HepG2 (cell line): ENCODE measurements around the gene JKAMP. TPM values are rescaled to one million over a fixed set of nuclear protein-coding genes. Genes with fewer than 3 reads are reported as not detected.

Source experiments
- EHMT2 ChIP-seq: fragments of 200-600 bp; sonication (generic); IDR thresholded peaks from 2 replicates; pipeline ENCODE4 v1.7.0; 2017; ENCODE audit warnings: antibody characterized with exemption, low read depth, low read length, borderline replicate concordance
- EP300 ChIP-seq, 3 experiments: sonication (generic) in 1 of 3; formaldehyde crosslinking in 1 of 3; IDR thresholded peaks; 2 replicates each; pipeline versions ENCODE4 v1.5.1 to v1.6.1; 2011 to 2020; ENCODE audit warnings: low read depth in 2 of 3, low read length in 2 of 3, borderline replicate concordance in 1 of 3, improper control_type of control experiment in 1 of 3, mild to moderate bottlenecking in 1 of 3, missing genetic modification reagents in 1 of 3, moderate library complexity in 1 of 3
- GTF2F1 ChIP-seq: fragments of 150-350 bp; IDR thresholded peaks from 2 replicates; pipeline ENCODE4 v1.6.1; 2014; ENCODE audit warnings: low read length
- HNRNPH1 ChIP-seq: fragments of 200-400 bp; formaldehyde crosslinking; optimal IDR thresholded peaks from 2 replicates; pipeline ENCODE3; 2017; ENCODE audit warnings: mild to moderate bottlenecking, low read depth, low read length
- JUND ChIP-seq: sonication (generic); formaldehyde crosslinking; IDR thresholded peaks from 2 replicates; pipeline ENCODE4 v1.8.0; 2022; ENCODE audit warnings: mild to moderate bottlenecking, missing genetic modification reagents
- KMT2A ChIP-seq: sonication (generic); formaldehyde crosslinking; IDR thresholded peaks from 2 replicates; pipeline ENCODE4 v1.4.0; 2020; ENCODE audit warnings: missing genetic modification reagents
- MTF2 ChIP-seq: sonication (generic); formaldehyde crosslinking; IDR thresholded peaks from 2 replicates; pipeline ENCODE4 v1.5.0; 2020; ENCODE audit warnings: missing genetic modification reagents, borderline replicate concordance
- PAWR ChIP-seq: sonication (generic); formaldehyde crosslinking; IDR thresholded peaks from 2 replicates; pipeline ENCODE4 v1.4.0; 2020; ENCODE audit warnings: missing genetic modification reagents, mild to moderate bottlenecking, borderline replicate concordance
- PHB2 ChIP-seq: fragments of 450-650 bp; IDR thresholded peaks from 2 replicates; pipeline ENCODE4 v1.6.1; 2018; ENCODE audit not compliant: partially characterized antibody
- PITX1 ChIP-seq: sonication (generic); formaldehyde crosslinking; IDR thresholded peaks from 2 replicates; pipeline ENCODE4 v1.5.1; 2020; ENCODE audit warnings: mild to moderate bottlenecking, missing genetic modification reagents
- RFXANK ChIP-seq: IDR thresholded peaks from 2 replicates; pipeline ENCODE4 v1.6.1; 2016
- SIN3A ChIP-seq: IDR thresholded peaks from 2 replicates; pipeline ENCODE4 v1.6.1; 2011; ENCODE audit warnings: low read depth, mild to moderate bottlenecking, control low read depth, low read length, borderline replicate concordance
- SMC3 ChIP-seq: IDR thresholded peaks from 2 replicates; pipeline ENCODE4 v1.6.1; 2011; ENCODE audit warnings: low read length, improper control_type of control experiment
- THAP11 ChIP-seq: IDR thresholded peaks from 2 replicates; pipeline ENCODE4 v1.6.1; 2016; ENCODE audit warnings: missing biosample characterization, missing genetic modification reagents
- TP53 ChIP-seq: sonication (generic); formaldehyde crosslinking; conservative IDR thresholded peaks from 2 replicates; pipeline ENCODE4 v1.4.0; 2020; ENCODE audit warnings: missing genetic modification reagents
- WIZ ChIP-seq: sonication (generic); formaldehyde crosslinking; IDR thresholded peaks from 2 replicates; pipeline ENCODE4 v1.5.1; 2020; ENCODE audit warnings: mild to moderate bottlenecking, missing genetic modification reagents
- ZNF12 ChIP-seq: sonication (generic); formaldehyde crosslinking; IDR thresholded peaks from 2 replicates; pipeline ENCODE4 v1.5.0; 2020; ENCODE audit warnings: missing genetic modification reagents
- ZNF354B ChIP-seq: sonication (generic); formaldehyde crosslinking; IDR thresholded peaks from 2 replicates; pipeline ENCODE4 v1.8.0; 2022; ENCODE audit warnings: mild to moderate bottlenecking, missing genetic modification reagents
- ZNF567 ChIP-seq: sonication (generic); formaldehyde crosslinking; IDR thresholded peaks from 2 replicates; pipeline ENCODE4 v1.8.1; 2023; ENCODE audit warnings: mild to moderate bottlenecking, missing genetic modification reagents, borderline replicate concordance
- ZNF572 ChIP-seq: sonication (generic); formaldehyde crosslinking; IDR thresholded peaks from 2 replicates; pipeline ENCODE4 v1.5.1; 2020; ENCODE audit warnings: mild to moderate bottlenecking, missing genetic modification reagents
- ZNF577 ChIP-seq: sonication (generic); formaldehyde crosslinking; IDR thresholded peaks from 2 replicates; pipeline ENCODE4 v1.4.0; 2020; ENCODE audit warnings: mild to moderate bottlenecking, low read depth, missing genetic modification reagents, borderline replicate concordance
- ZNF597 ChIP-seq: sonication (generic); formaldehyde crosslinking; IDR thresholded peaks from 2 replicates; pipeline ENCODE4 v1.5.0; 2020; ENCODE audit warnings: missing genetic modification reagents
- ZNF773 ChIP-seq: sonication (generic); formaldehyde crosslinking; IDR thresholded peaks from 2 replicates; pipeline ENCODE4 v1.4.0; 2020; ENCODE audit warnings: missing genetic modification reagents, borderline replicate concordance
- ZNF879 ChIP-seq: sonication (generic); formaldehyde crosslinking; IDR thresholded peaks from 2 replicates; pipeline ENCODE4 v1.8.1; 2023; ENCODE audit warnings: missing genetic modification reagents
- polyA plus RNA-seq, 8 experiments: library from polyadenylated mRNA; depleted of rRNA in 3 of 8; stranded (reverse) in 7 of 8; unstranded in 1 of 8; fragments of >200 nt; fragmentation: Illumina TruSeq in 4 of 8; extraction: Trizol in 4 of 8; gene quantifications; 2 replicates each; pipeline versions ENCODE4 v1.2.1 to v1.2.3, GENCODE V29; 2011 to 2016; ENCODE audit warnings: low read depth in 4 of 8, missing spikeins in 1 of 8, mixed read lengths in 1 of 8; ENCODE audit not compliant: insufficient read depth in 1 of 8
- total RNA-seq, 5 experiments: library from RNA; depleted of rRNA; stranded (reverse); fragments of >200 nt; fragmentation: Illumina TruSeq; extraction: Trizol; gene quantifications; 2 replicates each; pipeline ENCODE4 v1.2.3, GENCODE V29; 2016; ENCODE audit warnings: low read depth in 1 of 5
- TF ChIP-seq, protein P1 (sequence below): sonication (generic); formaldehyde crosslinking; IDR thresholded peaks from 2 replicates; pipeline ENCODE4 v1.5.0; 2020; ENCODE audit warnings: missing genetic modification reagents
- TF ChIP-seq, protein P2 (sequence below): sonication (generic); formaldehyde crosslinking; IDR thresholded peaks from 2 replicates; pipeline ENCODE4 v1.9.0; 2021; ENCODE audit warnings: missing genetic modification reagents, borderline replicate concordance

JKAMP gene
- total and polyA plus RNA-seq, 2 of the 13 experiments (the other 11 are each of a cell fraction or from before 2014, with no cell fraction given) = 56.4 to 135 TPM

DNA sequence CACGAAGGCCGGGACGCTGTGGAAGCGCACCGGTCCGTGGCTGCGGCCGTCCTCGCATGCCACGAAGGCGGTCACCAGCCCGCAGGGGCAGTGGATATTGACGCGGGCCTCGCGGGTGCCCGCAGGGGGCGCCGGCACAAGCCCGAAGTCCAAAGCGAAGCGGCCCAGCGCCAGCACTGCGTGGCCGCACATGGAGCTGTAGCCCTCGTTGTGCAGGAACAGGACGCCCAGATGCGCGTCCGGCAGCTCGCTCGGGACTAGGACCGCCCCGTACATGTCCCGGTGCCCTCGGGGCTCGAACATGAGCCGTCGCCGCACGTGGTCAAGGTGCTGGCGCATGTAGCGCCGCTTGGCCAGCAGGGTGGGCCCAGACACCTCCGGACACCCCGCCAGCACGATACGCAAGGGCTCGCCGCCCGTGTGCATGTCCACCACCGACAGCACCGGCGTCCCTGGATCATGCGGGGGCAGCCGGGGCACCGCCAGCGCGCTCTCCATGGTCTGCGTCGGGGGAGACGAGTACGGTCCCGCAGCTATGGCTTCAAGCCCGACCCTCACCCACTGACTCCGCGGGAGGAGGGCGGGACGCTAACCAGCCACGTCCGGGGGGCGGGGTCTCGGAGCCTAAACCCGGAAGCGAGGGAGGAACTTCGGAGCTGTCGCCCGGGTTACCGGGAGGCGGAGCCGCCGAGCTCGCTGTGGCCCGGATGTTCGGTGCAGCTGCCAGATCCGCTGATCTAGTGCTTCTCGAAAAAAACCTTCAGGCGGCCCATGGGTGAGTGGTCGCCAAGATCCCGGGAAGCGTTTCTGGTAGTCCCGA, at the start of gene JKAMP, which contains the start of gene L3HYPDH (continued):
- peak; percentile 34; the same call in 1 of the 2 replicates for TF ChIP-seq JUND
- TF ChIP-seq PHB2 = no peak
- TF ChIP-seq ZNF354B = peak; percentile 37; the same call in 1 of the 2 replicates
- TF ChIP-seq HNRNPH1 = peak; percentile 81
- TF ChIP-seq RFXANK (CRISPR knock-in tag) = no peak
- peak; percentile 66; the same call in 1 of the 2 replicates for TF ChIP-seq SIN3A
- TF ChIP-seq EHMT2 = no peak
- TF ChIP-seq, protein P1, sequence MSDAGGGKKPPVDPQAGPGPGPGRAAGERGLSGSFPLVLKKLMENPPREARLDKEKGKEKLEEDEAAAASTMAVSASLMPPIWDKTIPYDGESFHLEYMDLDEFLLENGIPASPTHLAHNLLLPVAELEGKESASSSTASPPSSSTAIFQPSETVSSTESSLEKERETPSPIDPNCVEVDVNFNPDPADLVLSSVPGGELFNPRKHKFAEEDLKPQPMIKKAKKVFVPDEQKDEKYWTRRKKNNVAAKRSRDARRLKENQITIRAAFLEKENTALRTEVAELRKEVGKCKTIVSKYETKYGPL (CRISPR knock-in tag) = peak; percentile 89; the same call in 1 of the 2 replicates
- no peak; the same call in 1 of the 2 replicates for TF ChIP-seq TP53 (CRISPR knock-in tag)
- TF ChIP-seq, protein P2, sequence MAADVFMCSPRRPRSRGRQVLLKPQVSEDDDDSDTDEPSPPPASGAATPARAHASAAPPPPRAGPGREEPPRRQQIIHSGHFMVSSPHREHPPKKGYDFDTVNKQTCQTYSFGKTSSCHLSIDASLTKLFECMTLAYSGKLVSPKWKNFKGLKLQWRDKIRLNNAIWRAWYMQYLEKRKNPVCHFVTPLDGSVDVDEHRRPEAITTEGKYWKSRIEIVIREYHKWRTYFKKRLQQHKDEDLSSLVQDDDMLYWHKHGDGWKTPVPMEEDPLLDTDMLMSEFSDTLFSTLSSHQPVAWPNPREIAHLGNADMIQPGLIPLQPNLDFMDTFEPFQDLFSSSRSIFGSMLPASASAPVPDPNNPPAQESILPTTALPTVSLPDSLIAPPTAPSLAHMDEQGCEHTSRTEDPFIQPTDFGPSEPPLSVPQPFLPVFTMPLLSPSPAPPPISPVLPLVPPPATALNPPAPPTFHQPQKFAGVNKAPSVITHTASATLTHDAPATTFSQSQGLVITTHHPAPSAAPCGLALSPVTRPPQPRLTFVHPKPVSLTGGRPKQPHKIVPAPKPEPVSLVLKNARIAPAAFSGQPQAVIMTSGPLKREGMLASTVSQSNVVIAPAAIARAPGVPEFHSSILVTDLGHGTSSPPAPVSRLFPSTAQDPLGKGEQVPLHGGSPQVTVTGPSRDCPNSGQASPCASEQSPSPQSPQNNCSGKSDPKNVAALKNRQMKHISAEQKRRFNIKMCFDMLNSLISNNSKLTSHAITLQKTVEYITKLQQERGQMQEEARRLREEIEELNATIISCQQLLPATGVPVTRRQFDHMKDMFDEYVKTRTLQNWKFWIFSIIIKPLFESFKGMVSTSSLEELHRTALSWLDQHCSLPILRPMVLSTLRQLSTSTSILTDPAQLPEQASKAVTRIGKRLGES (CRISPR knock-in tag) = peak; percentile 78
- 0 out of 2 replicates have a peak, but pooled peaks have one; percentile 83 for TF ChIP-seq ZNF567 (CRISPR knock-in tag)
- TF ChIP-seq ZNF572 (CRISPR knock-in tag) = no peak; the same call in 1 of the 2 replicates
- peak; percentile 68; the same call in 1 of the 2 replicates for TF ChIP-seq MTF2 (CRISPR knock-in tag)
- 0 out of 2 replicates have a peak, but pooled peaks have one; percentile 52 for TF ChIP-seq ZNF597 (CRISPR knock-in tag)
- TF ChIP-seq SMC3 = no peak
- TF ChIP-seq THAP11 (CRISPR knock-in tag) = peak; percentile 81
- TF ChIP-seq GTF2F1 = no peak
- peak; percentile 98 for TF ChIP-seq ZNF879
- TF ChIP-seq WIZ (CRISPR knock-in tag) = peak; percentile 39; the same call in 1 of the 2 replicates
- TF ChIP-seq ZNF773 (CRISPR knock-in tag) = no peak; the same call in 1 of the 2 replicates
- TF ChIP-seq ZNF577 = no peak
- TF ChIP-seq EP300 (IDR thresholded peaks at IDR 0.05; ENCODE audit: low read depth in 2 of 2, low read length in 2 of 2) = no peak
- TF ChIP-seq EP300 (CRISPR knock-in tag; IDR thresholded peaks at IDR 0.05; ENCODE audit: borderline replicate concordance) = no peak
- no peak; the same call in 1 of the 2 replicates for TF ChIP-seq KMT2A (CRISPR knock-in tag)
- TF ChIP-seq ZNF12 (CRISPR knock-in tag) = 0 out of 2 replicates have a peak, but pooled peaks have one; percentile 50
- no peak for TF ChIP-seq PAWR (CRISPR knock-in tag)
- peak; percentile 91 for TF ChIP-seq PITX1 (CRISPR knock-in tag)
